Testis (tissue), 2 donors: Measurements from ENCODE around the gene PLA2G4D.

ENCODE experiments used
- CTCF ChIP-seq, 3 experiments: fragments of 450-650 bp in 2 of 3; fragments of 200-600 bp in 1 of 3; sonication (generic) in 1 of 3; IDR thresholded peaks; one replicate each; pipeline ENCODE4 v1.5.1; 2016 to 2019; ENCODE audit warnings: antibody characterized with exemption in 3 of 3, mild to moderate bottlenecking in 2 of 3, moderate library complexity in 1 of 3
- POLR2A ChIP-seq: fragments of 450-650 bp; IDR thresholded peaks from one replicate; pipeline ENCODE4 v1.6.1; 2017; ENCODE audit warnings: antibody characterized with exemption, mild to moderate bottlenecking, moderate library complexity

- TF ChIP-seq CTCF (IDR thresholded peaks at IDR 0.05) (no peak), POLR2A (no peak)
These were observed 13.8 kb upstream of the PLA2G4D start for GRCh38 chr15:42108189-42108588.
